ENCODE measurements around the gene ACOT7.

GRCh38 chr1:6257541-6258069 lies 136.0 kb downstream of the ACOT7 start:
- TF ChIP-seq, protein P1, sequence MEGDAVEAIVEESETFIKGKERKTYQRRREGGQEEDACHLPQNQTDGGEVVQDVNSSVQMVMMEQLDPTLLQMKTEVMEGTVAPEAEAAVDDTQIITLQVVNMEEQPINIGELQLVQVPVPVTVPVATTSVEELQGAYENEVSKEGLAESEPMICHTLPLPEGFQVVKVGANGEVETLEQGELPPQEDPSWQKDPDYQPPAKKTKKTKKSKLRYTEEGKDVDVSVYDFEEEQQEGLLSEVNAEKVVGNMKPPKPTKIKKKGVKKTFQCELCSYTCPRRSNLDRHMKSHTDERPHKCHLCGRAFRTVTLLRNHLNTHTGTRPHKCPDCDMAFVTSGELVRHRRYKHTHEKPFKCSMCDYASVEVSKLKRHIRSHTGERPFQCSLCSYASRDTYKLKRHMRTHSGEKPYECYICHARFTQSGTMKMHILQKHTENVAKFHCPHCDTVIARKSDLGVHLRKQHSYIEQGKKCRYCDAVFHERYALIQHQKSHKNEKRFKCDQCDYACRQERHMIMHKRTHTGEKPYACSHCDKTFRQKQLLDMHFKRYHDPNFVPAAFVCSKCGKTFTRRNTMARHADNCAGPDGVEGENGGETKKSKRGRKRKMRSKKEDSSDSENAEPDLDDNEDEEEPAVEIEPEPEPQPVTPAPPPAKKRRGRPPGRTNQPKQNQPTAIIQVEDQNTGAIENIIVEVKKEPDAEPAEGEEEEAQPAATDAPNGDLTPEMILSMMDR (conservative IDR thresholded peaks at IDR 0.05; ENCODE audit: low read depth, low read length), result no peak
- TF ChIP-seq EZH2phosphoT487 (IDR thresholded peaks at IDR 0.05; ENCODE audit: borderline replicate concordance, low read length), result no peak

All from PC-3 (cell line).